ENCODE results near the gene CPNE7.
"Not testable (repeated sequence)": the region's sequence is repeated elsewhere in the genome, so short reads cannot be mapped to it uniquely, and the experiment has no call there.

GRCh38 chr16:89634463-89635385 is 59.2 kb downstream of the CPNE7 start:
- TF ChIP-seq, protein P1, sequence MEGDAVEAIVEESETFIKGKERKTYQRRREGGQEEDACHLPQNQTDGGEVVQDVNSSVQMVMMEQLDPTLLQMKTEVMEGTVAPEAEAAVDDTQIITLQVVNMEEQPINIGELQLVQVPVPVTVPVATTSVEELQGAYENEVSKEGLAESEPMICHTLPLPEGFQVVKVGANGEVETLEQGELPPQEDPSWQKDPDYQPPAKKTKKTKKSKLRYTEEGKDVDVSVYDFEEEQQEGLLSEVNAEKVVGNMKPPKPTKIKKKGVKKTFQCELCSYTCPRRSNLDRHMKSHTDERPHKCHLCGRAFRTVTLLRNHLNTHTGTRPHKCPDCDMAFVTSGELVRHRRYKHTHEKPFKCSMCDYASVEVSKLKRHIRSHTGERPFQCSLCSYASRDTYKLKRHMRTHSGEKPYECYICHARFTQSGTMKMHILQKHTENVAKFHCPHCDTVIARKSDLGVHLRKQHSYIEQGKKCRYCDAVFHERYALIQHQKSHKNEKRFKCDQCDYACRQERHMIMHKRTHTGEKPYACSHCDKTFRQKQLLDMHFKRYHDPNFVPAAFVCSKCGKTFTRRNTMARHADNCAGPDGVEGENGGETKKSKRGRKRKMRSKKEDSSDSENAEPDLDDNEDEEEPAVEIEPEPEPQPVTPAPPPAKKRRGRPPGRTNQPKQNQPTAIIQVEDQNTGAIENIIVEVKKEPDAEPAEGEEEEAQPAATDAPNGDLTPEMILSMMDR (IDR thresholded peaks at IDR 0.05) = not testable (repeated sequence)
- TF ChIP-seq EZH2 (IDR thresholded peaks at IDR 0.05; ENCODE audit: borderline replicate concordance, insufficient read depth, low read depth, low read length, poor library complexity, severe bottlenecking) = not testable (repeated sequence)

Measured in B cell (primary cell).